HG02840 (cell line): Measurements from ENCODE around the gene PCID2.
A peak's percentile ranks its signal among the peaks of the same experiment; 100 is the strongest.

Experiments
- ATAC-seq: cut with Tn5 transposase; IDR thresholded peaks from one replicate; pipeline ENCODE4 v1.9.1; 2021; ENCODE audit warnings: mild to moderate bottlenecking, moderate library complexity, moderate number of reproducible peaks; ENCODE audit not compliant: unreplicated experiment, low FRiP score

Gene PCID2

GRCh38 chr13:113220141-113220598 lies 11.7 kb upstream of the PCID2 start:
- no peak for ATAC-seq

GRCh38 chr13:113219256-113219940 lies 10.9 kb upstream of the PCID2 start:
- no peak for ATAC-seq

GRCh38 chr13:113218586-113218985 lies 10.1 kb upstream of the PCID2 start:
- no peak for ATAC-seq

- ATAC-seq: no peak
These were observed 8.0 kb upstream of the PCID2 start for GRCh38 chr13:113216254-113217048.

- ATAC-seq: no peak
These were observed 3.3 kb upstream of the PCID2 start for GRCh38 chr13:113211774-113212173.

GRCh38 chr13:113210833-113211232 lies 2.4 kb upstream of the PCID2 start:
- no peak for ATAC-seq

GRCh38 chr13:113209759-113210421 lies 1.4 kb upstream of the PCID2 start:
- peak; percentile 33 for ATAC-seq

GRCh38 chr13:113209336-113209758 lies 878 bp upstream of the PCID2 start, which contains the start of gene CUL4A:
Gene CUL4A, plus strand, starts transcription at chr13:113209613. Its CDS starts 15 bp downstream, at chr13:113209628.
- peak; percentile 44 for ATAC-seq

- ATAC-seq: peak; percentile 23
These were observed 514 bp downstream of the PCID2 start for GRCh38 chr13:113207890-113208420.

- no peak for ATAC-seq
These were observed 1.0 kb downstream of the PCID2 start for GRCh38 chr13:113207460-113207859.

- no peak for ATAC-seq
These were observed 3.0 kb downstream of the PCID2 start for GRCh38 chr13:113205428-113205931.

- ATAC-seq: no peak
These were observed 4.1 kb downstream of the PCID2 start for GRCh38 chr13:113204378-113204734.

- ATAC-seq: no peak
These were observed 4.7 kb downstream of the PCID2 start for GRCh38 chr13:113203507-113204377.

- no peak for ATAC-seq
These were observed 5.6 kb downstream of the PCID2 start for GRCh38 chr13:113202912-113203311.

GRCh38 chr13:113201815-113202214 lies 6.7 kb downstream of the PCID2 start:
- no peak for ATAC-seq

- no peak for ATAC-seq
These were observed 11.3 kb downstream of the PCID2 start for GRCh38 chr13:113196970-113197737.

GRCh38 chr13:113195360-113195759 lies 13.1 kb downstream of the PCID2 start:
- no peak for ATAC-seq

- no peak for ATAC-seq
These were observed 15.6 kb downstream of the PCID2 start for GRCh38 chr13:113192902-113193301.

- no peak for ATAC-seq
These were observed 16.2 kb downstream of the PCID2 start for GRCh38 chr13:113192279-113192678.
